HG02973 (cell line): ENCODE measurements around the gene SBK3.
"Not testable (repeated sequence)": the region's sequence is repeated elsewhere in the genome, so short reads cannot be mapped to it uniquely, and the experiment has no call there.

Experiments used
- ATAC-seq: cut with Tn5 transposase; IDR thresholded peaks from one replicate; pipeline ENCODE4 v1.9.1; 2021; ENCODE audit warnings: moderate library complexity; ENCODE audit not compliant: unreplicated experiment

SBK3 gene

GRCh38 chr19:55578031-55578760 lies 32.9 kb upstream of the SBK3 start:
- ATAC-seq, result no peak

- no peak for ATAC-seq
These were observed 31.4 kb upstream of the SBK3 start for GRCh38 chr19:55576746-55577145.

GRCh38 chr19:55573929-55574328 lies 28.6 kb upstream of the SBK3 start:
- not testable (repeated sequence) for ATAC-seq

GRCh38 chr19:55569477-55569876 lies 24.1 kb upstream of the SBK3 start:
- ATAC-seq, result not testable (repeated sequence)

- ATAC-seq, result no peak
These were observed 22.5 kb upstream of the SBK3 start for GRCh38 chr19:55567708-55568328.

GRCh38 chr19:55566823-55567222 lies 21.5 kb upstream of the SBK3 start:
- ATAC-seq, result no peak

GRCh38 chr19:55563261-55563690 lies 17.9 kb upstream of the SBK3 start:
- ATAC-seq, result no peak

GRCh38 chr19:55559684-55560083 lies 14.3 kb upstream of the SBK3 start:
- no peak for ATAC-seq

GRCh38 chr19:55554741-55555152 lies 9.4 kb upstream of the SBK3 start:
- ATAC-seq, result no peak

GRCh38 chr19:55554302-55554701 lies 9.0 kb upstream of the SBK3 start:
- ATAC-seq, result no peak

- ATAC-seq, result no peak
These were observed 8.2 kb upstream of the SBK3 start for GRCh38 chr19:55553217-55554182.

- no peak for ATAC-seq
These were observed 7.3 kb upstream of the SBK3 start for GRCh38 chr19:55552620-55553019.

GRCh38 chr19:55552206-55552605 lies 6.9 kb upstream of the SBK3 start:
- no peak for ATAC-seq

- ATAC-seq, result no peak
These were observed 4.9 kb upstream of the SBK3 start for GRCh38 chr19:55550321-55550650.

GRCh38 chr19:55549500-55550320 lies 4.4 kb upstream of the SBK3 start:
- no peak for ATAC-seq

- ATAC-seq, result no peak
These were observed 1.7 kb upstream of the SBK3 start for GRCh38 chr19:55546822-55547614.

GRCh38 chr19:55546011-55546410 lies 668 bp upstream of the SBK3 start:
- ATAC-seq, result no peak

GRCh38 chr19:55544776-55545439 lies 435 bp downstream of the SBK3 start:
- ATAC-seq, result no peak

- no peak for ATAC-seq
These were observed 1.3 kb downstream of the SBK3 start for GRCh38 chr19:55544014-55544413.
